Natural killer cell (primary cell): Measurements from ENCODE around the gene FLG2. TPM values are rescaled to one million over a fixed set of nuclear protein-coding genes. Genes with fewer than 3 reads are reported as not detected.
"Not testable (repeated sequence)": the region's sequence is repeated elsewhere in the genome, so short reads cannot be mapped to it uniquely, and the experiment has no call there.

Experiments
- ATAC-seq, 3 donors: fragments of 150-1000 bp in 2 of 3; fragments of 200-7000 bp in 1 of 3; cut with Tn5 transposase; 1 replicate in 1 of 3; 2 replicates in 2 of 3; pipeline ENCODE4 v1.10.0; 2021; ENCODE audit warnings: mild to moderate bottlenecking in 2 of 3, moderate library complexity in 2 of 3
- DNase-seq, 2 donors: peaks; one replicate each; pipeline versions ENCODE4 v3.0.0 to v3.0.0-alpha.2; 2013 to 2021; ENCODE audit warnings: mixed read lengths in 1 of 2
- H3K27ac ChIP-seq: one replicate; pipeline ENCODE4 v1.5.1; 2013; ENCODE audit warnings: mild to moderate bottlenecking, low read length
- H3K27me3 ChIP-seq: one replicate; pipeline ENCODE4 v1.6.1; 2013; ENCODE audit warnings: low read length; ENCODE audit not compliant: control insufficient read depth, insufficient read depth
- H3K36me3 ChIP-seq: one replicate; pipeline ENCODE4 v1.6.1; 2013; ENCODE audit warnings: low read length; ENCODE audit not compliant: control insufficient read depth, insufficient read depth
- H3K4me1 ChIP-seq: one replicate; pipeline ENCODE4 v1.6.1; 2013; ENCODE audit warnings: low read length; ENCODE audit not compliant: control insufficient read depth, insufficient read depth
- H3K4me3 ChIP-seq: one replicate; pipeline ENCODE4 v1.5.1; 2013; ENCODE audit warnings: low read length
- H3K9me3 ChIP-seq: one replicate; pipeline ENCODE4 v1.6.1; 2013; ENCODE audit warnings: low read length; ENCODE audit not compliant: control insufficient read depth, insufficient read depth
- H3K27ac Mint-ChIP-seq, 2 donors: one replicate each; pipeline ENCODE4 v1.8.0; 2022; ENCODE audit warnings: mild to moderate bottlenecking in 2 of 2, mixed read lengths in 2 of 2, moderate library complexity in 1 of 2
- H3K27me3 Mint-ChIP-seq, 2 donors: one replicate each; pipeline ENCODE4 v1.8.0; 2022; ENCODE audit warnings: low read depth in 2 of 2, mixed read lengths in 2 of 2
- H3K36me3 Mint-ChIP-seq: one replicate; pipeline ENCODE4 v1.8.0; 2022; ENCODE audit warnings: mixed read lengths
- H3K4me1 Mint-ChIP-seq, 2 donors: one replicate each; pipeline ENCODE4 v1.8.0; 2022; ENCODE audit warnings: mixed read lengths in 2 of 2
- H3K4me3 Mint-ChIP-seq: one replicate; pipeline ENCODE4 v1.8.0; 2022; ENCODE audit warnings: mild to moderate bottlenecking, moderate library complexity, mixed read lengths
- H3K9me3 Mint-ChIP-seq, 2 donors: one replicate each; pipeline ENCODE4 v1.8.0; 2022; ENCODE audit warnings: mixed read lengths in 2 of 2
- CTCF ChIP-seq: fragments of 200-600 bp; IDR thresholded peaks from one replicate; pipeline ENCODE4 v1.8.0; 2022; ENCODE audit warnings: antibody characterized with exemption
- WGBS: methylation state at CpG from one replicate; pipeline ENCODE4 v1.1.7; 2013; ENCODE audit warnings: missing lambda C conversion rate; ENCODE audit not compliant: insufficient coverage; 5-methylcytosine and 5-hydroxymethylcytosine counted together
- intact Hi-C: fragments of 100-400 bp; cut with micrococcal nuclease; formaldehyde crosslinking; loops from one replicate; pipeline ENCODE4 v1.14.2; 2022
- total RNA-seq, 4 donors: library from RNA; stranded (reverse); fragments of 120-200 nt in 1 of 4; gene quantifications; one replicate each; pipeline versions ENCODE4 v1.2.3 to v1.2.4, GENCODE V29; 2013 to 2022

The FLG2 gene
- total RNA-seq, 3 donors from 2014 or later (not counting 1 experiment from before 2014, with no cell fraction given): not detected

GRCh38 chr1:152313319-152313801, 46.4 kb downstream of the FLG2 start:
- Histone ChIP-seq H3K9me3 (no peaks in the 10 kb centered on the region), H3K27ac (no peak overlapping the region), H3K4me1 (no peaks in the 10 kb centered on the region), H3K27me3 (peaks cover 4% of the 10 kb centered on the region), H3K36me3 (no peaks in the 10 kb centered on the region), H3K4me3 (no peak overlapping the region)
- peaks cover 1 to 4% of the 10 kb centered on the region in 2 donors for H3K9me3 Mint-ChIP-seq
- 95% methylated on average over 21 of the region's 21 CpGs for WGBS
- no peak for ATAC-seq
- TF ChIP-seq CTCF: no peak
- DNase-seq: peak in 1 of 2 donors; percentile 9
- no peaks in the 10 kb centered on the region for H3K36me3 Mint-ChIP-seq
- intact Hi-C loops: no loop called here
- no peaks in the 10 kb centered on the region for H3K27me3 Mint-ChIP-seq
- H3K4me3 Mint-ChIP-seq: no peak overlapping the region
- no peak overlapping the region for H3K27ac Mint-ChIP-seq
- H3K4me1 Mint-ChIP-seq: no peaks in the 10 kb centered on the region

- H3K4me3 ChIP-seq, intact Hi-C loops, H3K4me1 Mint-ChIP-seq, H3K9me3 Mint-ChIP-seq, H3K27me3 ChIP-seq, H3K4me3 Mint-ChIP-seq, ATAC-seq, H3K4me1 ChIP-seq, H3K27me3 Mint-ChIP-seq, H3K27ac ChIP-seq, DNase-seq, H3K9me3 ChIP-seq, H3K36me3 Mint-ChIP-seq, H3K27ac Mint-ChIP-seq, H3K36me3 ChIP-seq: not testable (repeated sequence)
- 94% methylated on average over 12 of the region's 13 CpGs for WGBS
Measured at GRCh38 chr1:152312169-152312568, 47.6 kb downstream of the FLG2 start.

GRCh38 chr1:152309955-152310354, 49.9 kb downstream of the FLG2 start:
- H3K4me1 ChIP-seq: no peaks in the 10 kb centered on the region
- Mint-ChIP-seq H3K36me3 (no peaks in the 10 kb centered on the region), H3K4me3 (no peak overlapping the region), H3K9me3 (peaks cover 4% of the 10 kb centered on the region in 2 donors), H3K27ac (no peak overlapping the region), H3K4me1 (no peaks in the 10 kb centered on the region), H3K27me3 (no peaks in the 10 kb centered on the region)
- 95% methylated on average over 9 of the region's 9 CpGs for WGBS
- no peak for TF ChIP-seq CTCF
- no peaks in the 10 kb centered on the region for H3K27me3 ChIP-seq
- no peak overlapping the region for H3K27ac ChIP-seq
- H3K36me3 ChIP-seq: no peaks in the 10 kb centered on the region
- H3K9me3 ChIP-seq: no peaks in the 10 kb centered on the region
- H3K4me3 ChIP-seq: no peak overlapping the region
- ATAC-seq (no peak), DNase-seq (no peak)
- intact Hi-C loops: no loop called here

GRCh38 chr1:152309320-152309901, 50.4 kb downstream of the FLG2 start:
- H3K27me3 Mint-ChIP-seq, H3K9me3 ChIP-seq, H3K36me3 Mint-ChIP-seq, H3K4me3 Mint-ChIP-seq, H3K36me3 ChIP-seq, H3K4me1 ChIP-seq, H3K9me3 Mint-ChIP-seq, DNase-seq, H3K27ac Mint-ChIP-seq, ATAC-seq, intact Hi-C loops, H3K4me3 ChIP-seq, H3K27ac ChIP-seq, H3K27me3 ChIP-seq, H3K4me1 Mint-ChIP-seq: not testable (repeated sequence)
- 95% methylated on average over 17 of the region's 17 CpGs for WGBS

GRCh38 chr1:152308758-152309157, 51.0 kb downstream of the FLG2 start:
- H3K9me3 ChIP-seq, H3K27me3 ChIP-seq, H3K4me1 Mint-ChIP-seq, H3K36me3 ChIP-seq, H3K9me3 Mint-ChIP-seq, H3K36me3 Mint-ChIP-seq, ATAC-seq, H3K4me3 ChIP-seq, H3K27ac Mint-ChIP-seq, H3K4me3 Mint-ChIP-seq, H3K27ac ChIP-seq, intact Hi-C loops, H3K27me3 Mint-ChIP-seq, H3K4me1 ChIP-seq: not testable (repeated sequence)
- 89% methylated on average over 7 of the region's 7 CpGs for WGBS
- peak in 1 of 2 donors; percentile 8 for DNase-seq

GRCh38 chr1:152307970-152308369, 51.8 kb downstream of the FLG2 start:
- H3K27me3 Mint-ChIP-seq, H3K27me3 ChIP-seq, H3K4me1 Mint-ChIP-seq, H3K27ac Mint-ChIP-seq, ATAC-seq, H3K4me3 ChIP-seq, H3K9me3 ChIP-seq, DNase-seq, H3K36me3 Mint-ChIP-seq, H3K9me3 Mint-ChIP-seq, H3K4me1 ChIP-seq, intact Hi-C loops, H3K36me3 ChIP-seq, H3K4me3 Mint-ChIP-seq, H3K27ac ChIP-seq: not testable (repeated sequence)
- 90% methylated on average over 8 of the region's 8 CpGs for WGBS

GRCh38 chr1:152306123-152306522, 53.7 kb downstream of the FLG2 start:
- H3K9me3 ChIP-seq, H3K36me3 ChIP-seq, H3K27ac ChIP-seq, H3K9me3 Mint-ChIP-seq, H3K27ac Mint-ChIP-seq, H3K4me3 Mint-ChIP-seq, intact Hi-C loops, ATAC-seq, DNase-seq, H3K36me3 Mint-ChIP-seq, H3K27me3 ChIP-seq, H3K4me1 Mint-ChIP-seq, H3K4me1 ChIP-seq, H3K27me3 Mint-ChIP-seq, H3K4me3 ChIP-seq: not testable (repeated sequence)
- WGBS: 94% methylated on average over 8 of the region's 10 CpGs
